Esophagus muscularis mucosa (tissue), 4 donors: ENCODE data around the gene CRYBA1. TPM values are rescaled to one million over a fixed set of nuclear protein-coding genes. Genes with fewer than 3 reads are reported as not detected.
"Not testable (repeated sequence)": the region's sequence is repeated elsewhere in the genome, so short reads cannot be mapped to it uniquely, and the experiment has no call there.

Experiments used
- DNase-seq: peaks from one replicate; pipeline ENCODE4 v3.0.0-alpha.2; 2017; ENCODE audit errors: extremely low spot score
- H3K27ac ChIP-seq, 4 donors: fragments of 200-600 bp; sonication (generic); replicated peaks in 1 of 4; 1 replicate in 3 of 4; 2 replicates in 1 of 4; pipeline ENCODE4 v1.5.1; 2016 to 2019; ENCODE audit warnings: mild to moderate bottlenecking in 1 of 4
- H3K27me3 ChIP-seq, 4 donors: fragments of 200-600 bp; sonication (generic); one replicate each; pipeline versions ENCODE4 v1.5.1 to v1.6.0; 2016 to 2019
- H3K36me3 ChIP-seq, 4 donors: fragments of 200-600 bp; sonication (generic); one replicate each; pipeline ENCODE4 v1.5.1; 2016 to 2019
- H3K4me1 ChIP-seq, 4 donors: fragments of 200-600 bp; sonication (generic); one replicate each; pipeline ENCODE4 v1.5.1; 2016 to 2019
- H3K4me3 ChIP-seq, 4 donors: fragments of 200-600 bp; sonication (generic); 1 replicate in 2 of 4; 2 replicates in 2 of 4; pipeline ENCODE4 v1.5.1; 2016 to 2019; ENCODE audit warnings: mild to moderate bottlenecking in 4 of 4, moderate library complexity in 1 of 4
- H3K9me3 ChIP-seq, 4 donors: fragments of 200-600 bp; sonication (generic); 1 replicate in 3 of 4; 2 replicates in 1 of 4; pipeline ENCODE4 v1.5.1; 2016 to 2019
- CTCF ChIP-seq, 3 experiments: fragments of 200-600 bp in 2 of 3; fragments of 450-650 bp in 1 of 3; sonication (generic) in 2 of 3; IDR thresholded peaks; one replicate each; pipeline ENCODE4 v1.5.1; 2017 to 2019; ENCODE audit warnings: antibody characterized with exemption in 3 of 3, mild to moderate bottlenecking in 2 of 3, moderate library complexity in 1 of 3
- EP300 ChIP-seq: sonication (generic); formaldehyde crosslinking; IDR thresholded peaks from one replicate; pipeline ENCODE4 v1.6.1; 2017; ENCODE audit warnings: antibody characterized with exemption
- POLR2A ChIP-seq: fragments of 450-650 bp; IDR thresholded peaks from one replicate; pipeline ENCODE4 v1.6.1; 2017; ENCODE audit warnings: antibody characterized with exemption, moderate library complexity, mild to moderate bottlenecking, low read depth
- POLR2AphosphoS5 ChIP-seq, 2 donors: sonication (generic); formaldehyde crosslinking; IDR thresholded peaks; one replicate each; pipeline ENCODE4 v1.6.1; 2017; ENCODE audit warnings: antibody characterized with exemption in 2 of 2
- WGBS: methylation state at CpG from one replicate; pipeline ENCODE4 v1.1.5; 2018; 5-methylcytosine and 5-hydroxymethylcytosine counted together
- intact Hi-C: fragments of 100-400 bp; cut with DNase I; formaldehyde crosslinking; loops from one replicate; pipeline ENCODE4 v1.15.1; 2023
- total RNA-seq, 4 donors: library from RNA; depleted of rRNA; stranded (reverse); fragments of >200 nt; gene quantifications; one replicate each; pipeline versions ENCODE4 v1.1.0 to v1.2.1, GENCODE V29; 2016

CRYBA1 gene
- total RNA-seq, 4 donors from 2014 or later, result not detected

DNA sequence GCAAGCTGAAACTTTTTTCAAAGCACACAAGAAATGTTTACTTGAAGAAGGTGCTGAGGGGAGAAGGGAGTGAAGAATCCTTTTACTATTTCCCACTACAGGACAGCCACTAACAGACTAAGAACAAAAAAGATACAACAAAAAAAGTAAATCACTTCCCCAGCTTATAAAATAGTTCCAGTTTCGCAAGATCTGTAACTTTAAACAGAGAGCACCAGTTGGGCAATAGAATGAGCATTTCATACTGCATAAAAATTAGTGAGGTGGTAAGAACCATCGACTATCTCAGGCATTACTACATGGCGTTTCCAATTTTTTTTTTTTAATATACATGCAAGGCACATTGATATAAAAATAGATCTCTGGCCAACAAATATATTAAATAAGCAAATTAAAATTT is 11.1 kb downstream of the CRYBA1 start:
- WGBS, result 61% methylated on average over 3 of the region's 3 CpGs

DNA sequence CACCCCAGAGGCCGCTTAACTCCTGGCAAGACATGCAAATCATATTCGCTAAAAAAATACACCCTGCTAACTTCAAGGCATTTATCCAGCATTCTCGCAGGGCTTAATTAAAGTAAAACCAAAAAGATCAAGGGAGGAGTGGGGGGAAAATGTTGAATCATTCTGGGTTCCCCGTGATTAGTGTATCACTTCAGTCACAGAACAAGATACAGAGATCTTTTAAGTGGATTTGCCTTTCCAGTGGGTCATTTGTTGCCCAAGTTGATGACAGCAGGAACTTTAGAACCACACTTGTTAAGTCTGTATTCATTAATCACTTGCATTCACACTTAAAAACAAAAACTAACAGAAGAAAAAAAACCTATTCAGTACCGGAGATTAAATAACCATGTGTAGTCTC is 17.3 kb downstream of the CRYBA1 start:
- intact Hi-C loops, result no loop called here
- Histone ChIP-seq H3K36me3 (peaks cover 28 to 79% (median 54%) of the 10 kb centered on the region in 4 donors), H3K4me3 (no peak overlapping the region), H3K4me1 (peaks cover 2 to 32% (median 30%) of the 10 kb centered on the region in 4 donors), H3K27ac (no peak overlapping the region), H3K27me3 (no peaks in the 10 kb centered on the region), H3K9me3 (no peaks in the 10 kb centered on the region)
- no peak for DNase-seq
- TF ChIP-seq EP300 (no peak), POLR2A (no peak), CTCF (IDR thresholded peaks at IDR 0.05) (no peak), POLR2AphosphoS5 (IDR thresholded peaks at IDR 0.05) (no peak)
- WGBS, result 80% methylated on average over 5 of the region's 5 CpGs

More for the DNA sequence above, 11.1 kb downstream of the CRYBA1 start:
- Histone ChIP-seq H3K9me3 (no peaks in the 10 kb centered on the region), H3K27me3 (no peaks in the 10 kb centered on the region), H3K36me3 (peaks cover 3 to 35% (median 20%) of the 10 kb centered on the region in 4 donors), H3K4me3 (peak overlapping the region; percentile 3 to 37 (median 30)), H3K27ac (peak overlapping the region; percentile 64 to 77 (median 72)), H3K4me1 (peaks cover 44 to 73% (median 69%) of the 10 kb centered on the region in 4 donors)
- TF ChIP-seq POLR2AphosphoS5 (IDR thresholded peaks at IDR 0.05) (peak in 1 of 2 donors; percentile 28), CTCF (IDR thresholded peaks at IDR 0.05) (no peak)
- intact Hi-C loops, result loop anchor here (2.0 to 5.0 kb wide), 2 partner anchors 35 to 77 kb away; partner anchors contain the start of genes MYO18A and NUFIP2
- DNase-seq, result no peak

GRCh38 chr17:29271980-29272379 is 25.3 kb downstream of the CRYBA1 start:
- H3K27me3 ChIP-seq, DNase-seq, H3K27ac ChIP-seq, intact Hi-C loops, H3K4me3 ChIP-seq, H3K9me3 ChIP-seq: not testable (repeated sequence)
- WGBS, result 96% methylated on average over 9 of the region's 9 CpGs
- H3K36me3 ChIP-seq, result peaks cover 3 to 72% (median 36%) of the 10 kb centered on the region in 4 donors
- H3K4me1 ChIP-seq, result peaks cover 30 to 61% (median 57%) of the 10 kb centered on the region in 4 donors

DNA sequence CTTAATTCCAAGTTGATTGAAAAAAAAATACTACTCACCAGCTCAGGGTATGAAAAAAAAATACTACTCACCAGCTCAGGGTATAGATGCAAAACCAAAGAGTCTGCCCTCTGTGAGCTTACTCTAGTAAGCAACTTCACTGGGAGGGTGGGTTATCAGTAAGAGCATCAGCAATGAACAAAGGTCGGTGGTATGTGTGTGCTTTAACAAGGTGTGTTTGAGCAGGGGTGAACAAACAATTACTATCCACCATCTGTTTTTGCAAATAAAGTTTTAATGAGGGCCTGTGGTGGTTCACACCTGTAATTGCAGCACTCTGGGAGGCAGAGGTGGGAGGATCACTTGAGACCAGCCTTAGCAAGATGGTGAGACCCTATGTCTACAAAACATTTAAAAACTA is 27.3 kb downstream of the CRYBA1 start:
- Histone ChIP-seq H3K27ac (no peak overlapping the region), H3K4me3 (no peak overlapping the region), H3K9me3 (no peaks in the 10 kb centered on the region), H3K27me3 (no peaks in the 10 kb centered on the region), H3K36me3 (peaks cover 0 to 70% (median 35%) of the 10 kb centered on the region in 4 donors), H3K4me1 (peaks cover 40 to 78% (median 72%) of the 10 kb centered on the region in 4 donors)
- intact Hi-C loops, result no loop called here
- WGBS, result 87% methylated on average over 1 of the region's 1 CpG
- TF ChIP-seq CTCF (IDR thresholded peaks at IDR 0.05) (no peak), EP300 (no peak), POLR2A (no peak), POLR2AphosphoS5 (IDR thresholded peaks at IDR 0.05) (no peak)
- no peak for DNase-seq

DNA sequence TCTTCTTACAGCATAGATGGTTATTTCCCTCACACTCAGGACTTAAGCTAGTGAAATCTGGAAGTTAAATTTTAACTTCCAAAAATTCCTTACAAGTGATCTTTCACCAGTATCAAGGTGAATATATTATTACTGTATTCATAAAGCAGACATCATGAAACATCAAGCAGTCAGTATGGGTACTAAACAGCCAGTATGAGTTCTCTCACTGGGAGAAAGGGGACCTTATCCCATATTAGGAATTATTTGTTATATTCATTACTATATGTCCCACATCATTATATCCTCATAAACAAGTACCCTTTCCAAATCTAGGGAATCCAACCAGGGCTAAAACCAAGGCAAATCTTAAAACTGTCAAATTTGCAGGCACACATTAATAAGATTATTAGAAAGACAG is 32.0 kb downstream of the CRYBA1 start:
- Histone ChIP-seq H3K27ac (no peak overlapping the region), H3K27me3 (no peaks in the 10 kb centered on the region), H3K9me3 (no peaks in the 10 kb centered on the region), H3K4me1 (peaks cover 62 to 96% (median 92%) of the 10 kb centered on the region in 4 donors), H3K36me3 (peaks cover 15 to 81% (median 48%) of the 10 kb centered on the region in 4 donors), H3K4me3 (no peak overlapping the region)
- intact Hi-C loops, result no loop called here
- no peak for DNase-seq
- TF ChIP-seq POLR2A (no peak), POLR2AphosphoS5 (IDR thresholded peaks at IDR 0.05) (no peak), EP300 (no peak), CTCF (IDR thresholded peaks at IDR 0.05) (no peak)
